Epithelial cell of esophagus (primary cell): ENCODE results near the gene ADGRL2.

ENCODE experiments used
- DNase-seq: peaks from one replicate; pipeline ENCODE4 v3.0.0; 2010; ENCODE audit warnings: low read depth
- H3K4me3 ChIP-seq: 2 replicates; pipeline ENCODE4 v1.5.1; 2011; ENCODE audit warnings: mild to moderate bottlenecking, low read length, control low read depth
- CTCF ChIP-seq: IDR thresholded peaks from 2 replicates; pipeline ENCODE4 v1.5.1; 2011; ENCODE audit warnings: low read depth, mild to moderate bottlenecking, low read length, control low read depth, inconsistent platforms; ENCODE audit not compliant: insufficient read depth; ENCODE audit errors: missing control alignments

Gene ADGRL2

GRCh38 chr1:81915937-81916336 lies 115.2 kb downstream of the ADGRL2 start:
- TF ChIP-seq CTCF, result no peak
- no peak for DNase-seq
- no peak overlapping the region for H3K4me3 ChIP-seq

- DNase-seq, result peak; percentile 62
- H3K4me3 ChIP-seq, result no peak overlapping the region
- no peak for TF ChIP-seq CTCF
Observed at GRCh38 chr1:81920245-81920740, 119.6 kb downstream of the ADGRL2 start.

- no peak for DNase-seq
Observed at GRCh38 chr1:81920886-81921285, 120.2 kb downstream of the ADGRL2 start.

GRCh38 chr1:81921344-81921743 lies 120.6 kb downstream of the ADGRL2 start:
- DNase-seq, result no peak
- no peak overlapping the region for H3K4me3 ChIP-seq
- no peak for TF ChIP-seq CTCF

More at GRCh38 chr1:81920886-81921285, 120.2 kb downstream of the ADGRL2 start:
- H3K4me3 ChIP-seq, result no peak overlapping the region
- no peak for TF ChIP-seq CTCF

GRCh38 chr1:81921851-81922462 lies 121.2 kb downstream of the ADGRL2 start:
- TF ChIP-seq CTCF, result no peak
- peak; percentile 3 for DNase-seq
- no peak overlapping the region for H3K4me3 ChIP-seq

GRCh38 chr1:81922955-81923354 lies 122.2 kb downstream of the ADGRL2 start:
- TF ChIP-seq CTCF, result no peak
- H3K4me3 ChIP-seq, result no peak overlapping the region
- no peak for DNase-seq

GRCh38 chr1:81929106-81929505 lies 128.4 kb downstream of the ADGRL2 start:
- no peak for TF ChIP-seq CTCF
- H3K4me3 ChIP-seq, result no peak overlapping the region
- DNase-seq, result no peak
